ENCODE results near the gene SUGCT. TPM values are rescaled to one million over a fixed set of nuclear protein-coding genes. Genes with fewer than 3 reads are reported as not detected.

The SUGCT gene
- total and polyA plus RNA-seq, 2 of the 13 experiments (the other 11 are each of a cell fraction or from before 2014, with no cell fraction given) = 10.1 to 22.2 TPM

- TF ChIP-seq ZNF362 (CRISPR knock-in tag; IDR thresholded peaks at IDR 0.05; ENCODE audit: borderline replicate concordance) = no peak
- TF ChIP-seq ETV5 (CRISPR knock-in tag; IDR thresholded peaks at IDR 0.05; ENCODE audit: borderline replicate concordance) = peak; percentile 74; the same call in 1 of the 2 replicates
- TF ChIP-seq ZNF510 (CRISPR knock-in tag; IDR thresholded peaks at IDR 0.05; ENCODE audit: low read depth) = no peak
- TF ChIP-seq ZFP1 (CRISPR knock-in tag; IDR thresholded peaks at IDR 0.05) = 0 out of 2 replicates have a peak, but pooled peaks have one; percentile 29
- peak; percentile 84; the same call in 1 of the 2 replicates for TF ChIP-seq RCOR2 (CRISPR knock-in tag; IDR thresholded peaks at IDR 0.05)
- TF ChIP-seq GATAD2A (CRISPR knock-in tag; IDR thresholded peaks at IDR 0.05) = peak; percentile 84
- TF ChIP-seq ZEB1 (IDR thresholded peaks at IDR 0.05; ENCODE audit: insufficient replicate concordance, low read depth) = peak; percentile 65
- no peak for TF ChIP-seq IKZF1 (IDR thresholded peaks at IDR 0.05)
- TF ChIP-seq NFE2L1 (CRISPR knock-in tag; IDR thresholded peaks at IDR 0.05; ENCODE audit: borderline replicate concordance) = no peak
- TF ChIP-seq CEBPG (CRISPR knock-in tag; IDR thresholded peaks at IDR 0.05) = peak; percentile 44
- peak; percentile 32; the same call in 1 of the 2 replicates for TF ChIP-seq ZNF574 (CRISPR knock-in tag; IDR thresholded peaks at IDR 0.05)
- TF ChIP-seq ZNF142 (CRISPR knock-in tag; IDR thresholded peaks at IDR 0.05) = no peak
- TF ChIP-seq AKNA (CRISPR knock-in tag; IDR thresholded peaks at IDR 0.05; ENCODE audit: borderline replicate concordance) = no peak
- TF ChIP-seq ZNF569 (CRISPR knock-in tag; IDR thresholded peaks at IDR 0.05; ENCODE audit: borderline replicate concordance) = no peak
- TF ChIP-seq ZNF563 (CRISPR knock-in tag; IDR thresholded peaks at IDR 0.05) = no peak
- no peak for TF ChIP-seq AHR (CRISPR knock-in tag; IDR thresholded peaks at IDR 0.05)
Observed at GRCh38 chr7:40470091-40470592, 335.3 kb downstream of the SUGCT start (continued).
